DND-41 (cell line): ENCODE data around the gene TFB1M.

Source experiments
- ATAC-seq: fragments of 200-7000 bp; cut with Tn5 transposase; 3 replicates; pipeline ENCODE4 v1.9.1; 2021; ENCODE audit warnings: low read depth; ENCODE audit not compliant: insufficient read depth
- DNase-seq: peaks from one replicate; pipeline ENCODE4 v3.0.0-alpha.2; 2020
- H2AFZ ChIP-seq: 2 replicates; pipeline ENCODE4 v1.6.0; 2012; ENCODE audit warnings: low read depth, low read length
- H3K27ac ChIP-seq: 2 replicates; pipeline ENCODE4 v1.5.1; 2012; ENCODE audit warnings: low read length, inconsistent platforms
- H3K27me3 ChIP-seq: fragments of 200-600 bp; sonication (generic); 2 replicates; pipeline ENCODE4 v1.6.0; 2012; ENCODE audit warnings: low read length, mild to moderate bottlenecking, inconsistent platforms; ENCODE audit not compliant: insufficient read depth, poor library complexity
- H3K36me3 ChIP-seq: 2 replicates; pipeline ENCODE4 v1.5.1; 2012; ENCODE audit warnings: low read length, inconsistent platforms; ENCODE audit not compliant: insufficient read depth
- H3K4me1 ChIP-seq: 2 replicates; pipeline ENCODE4 v1.5.1; 2012; ENCODE audit warnings: mild to moderate bottlenecking, low read length; ENCODE audit not compliant: insufficient read depth
- H3K4me2 ChIP-seq: 2 replicates; pipeline ENCODE4 v1.6.0; 2012; ENCODE audit warnings: mild to moderate bottlenecking, moderate library complexity, low read length, inconsistent platforms; ENCODE audit not compliant: insufficient read depth
- H3K4me3 ChIP-seq, 2 experiments: fragments of 200-600 bp in 1 of 2; shearing (Covaris generic) in 1 of 2; 2 replicates each; pipeline ENCODE4 v1.5.1; 2012 to 2016; ENCODE audit warnings: inconsistent platforms in 2 of 2, low read length in 2 of 2, mild to moderate bottlenecking in 2 of 2, low read depth in 1 of 2, moderate library complexity in 1 of 2
- H3K79me2 ChIP-seq: 2 replicates; pipeline ENCODE4 v1.6.0; 2012; ENCODE audit warnings: low read length, inconsistent platforms; ENCODE audit not compliant: insufficient read depth
- H3K9ac ChIP-seq: 2 replicates; pipeline ENCODE4 v1.6.0; 2012; ENCODE audit warnings: low read depth, mild to moderate bottlenecking, inconsistent platforms, low read length, moderate library complexity
- H3K9me3 ChIP-seq: 2 replicates; pipeline ENCODE4 v1.5.1; 2012; ENCODE audit warnings: low read length, moderate library complexity, mild to moderate bottlenecking, inconsistent platforms; ENCODE audit not compliant: insufficient read depth, severe bottlenecking
- H4K20me1 ChIP-seq: 2 replicates; pipeline ENCODE4 v1.6.0; 2012; ENCODE audit warnings: low read length; ENCODE audit not compliant: insufficient read depth
- EZH2 ChIP-seq: IDR thresholded peaks from 3 replicates; pipeline ENCODE4 v1.6.1; 2012; ENCODE audit warnings: borderline replicate concordance, low read depth, mild to moderate bottlenecking, moderate library complexity, low read length, inconsistent platforms; ENCODE audit not compliant: severe bottlenecking
- TF ChIP-seq, protein P1 (sequence below): IDR thresholded peaks from 2 replicates; pipeline ENCODE4 v1.5.1; 2012; ENCODE audit warnings: borderline replicate concordance, low read length, moderate library complexity, mild to moderate bottlenecking; ENCODE audit not compliant: poor library complexity, severe bottlenecking; ENCODE audit errors: extremely low read depth

TFB1M gene

DNA sequence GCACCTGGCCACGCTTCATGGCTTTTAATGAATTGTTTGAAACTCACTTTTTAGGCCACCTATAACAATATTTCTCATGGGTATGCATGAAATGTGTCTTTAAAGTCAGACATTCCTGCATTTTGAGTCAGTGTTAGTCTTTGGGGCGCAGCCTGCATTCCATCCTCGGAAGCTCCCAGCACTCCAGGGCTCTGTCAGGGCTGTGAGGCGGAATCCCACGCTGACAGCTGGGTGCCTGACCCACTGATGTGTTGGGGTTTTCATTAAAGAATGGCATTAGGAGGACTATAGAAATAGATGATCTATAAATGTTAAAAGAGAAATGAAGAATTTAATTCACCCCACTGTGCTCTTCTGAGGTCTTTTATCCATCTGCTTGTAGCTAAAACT is 66.7 kb downstream of the TFB1M start:
- TF ChIP-seq EZH2 = no peak
- TF ChIP-seq, protein P1, sequence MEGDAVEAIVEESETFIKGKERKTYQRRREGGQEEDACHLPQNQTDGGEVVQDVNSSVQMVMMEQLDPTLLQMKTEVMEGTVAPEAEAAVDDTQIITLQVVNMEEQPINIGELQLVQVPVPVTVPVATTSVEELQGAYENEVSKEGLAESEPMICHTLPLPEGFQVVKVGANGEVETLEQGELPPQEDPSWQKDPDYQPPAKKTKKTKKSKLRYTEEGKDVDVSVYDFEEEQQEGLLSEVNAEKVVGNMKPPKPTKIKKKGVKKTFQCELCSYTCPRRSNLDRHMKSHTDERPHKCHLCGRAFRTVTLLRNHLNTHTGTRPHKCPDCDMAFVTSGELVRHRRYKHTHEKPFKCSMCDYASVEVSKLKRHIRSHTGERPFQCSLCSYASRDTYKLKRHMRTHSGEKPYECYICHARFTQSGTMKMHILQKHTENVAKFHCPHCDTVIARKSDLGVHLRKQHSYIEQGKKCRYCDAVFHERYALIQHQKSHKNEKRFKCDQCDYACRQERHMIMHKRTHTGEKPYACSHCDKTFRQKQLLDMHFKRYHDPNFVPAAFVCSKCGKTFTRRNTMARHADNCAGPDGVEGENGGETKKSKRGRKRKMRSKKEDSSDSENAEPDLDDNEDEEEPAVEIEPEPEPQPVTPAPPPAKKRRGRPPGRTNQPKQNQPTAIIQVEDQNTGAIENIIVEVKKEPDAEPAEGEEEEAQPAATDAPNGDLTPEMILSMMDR = no peak
- Histone ChIP-seq H3K4me2 (no peak overlapping the region), H3K27me3 (no peaks in the 10 kb centered on the region), H3K4me1 (no peaks in the 10 kb centered on the region), H3K79me2 (no peaks in the 10 kb centered on the region), H4K20me1 (no peaks in the 10 kb centered on the region), H3K9me3 (no peaks in the 10 kb centered on the region), H3K4me3 (no peak overlapping the region), H3K36me3 (peaks cover 26% of the 10 kb centered on the region; the same call in 1 of the 2 replicates), H3K27ac (no peak overlapping the region), H3K9ac (no peak overlapping the region), H2AFZ (no peak overlapping the region)
- ATAC-seq (no peak), DNase-seq (no peak)

DNA sequence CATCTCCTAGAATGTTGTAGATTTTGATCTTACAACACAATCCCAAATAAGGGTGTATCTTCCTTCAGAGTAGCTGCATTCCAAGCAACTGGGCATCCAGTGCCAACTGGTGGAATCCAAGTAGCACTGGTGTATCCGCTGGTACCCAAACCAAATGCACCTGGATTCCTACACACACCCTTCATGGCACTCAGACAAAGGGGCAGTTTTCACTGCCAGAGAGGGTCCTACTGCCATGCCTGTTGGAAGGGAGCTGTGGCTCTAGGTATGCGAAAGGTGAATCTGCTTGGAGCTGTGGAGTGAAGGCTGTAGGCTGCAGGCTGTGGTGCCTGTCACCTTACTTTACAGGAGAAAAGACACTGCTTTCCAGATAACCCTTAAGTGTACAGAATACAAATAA is 67.5 kb downstream of the TFB1M start:
- peaks cover 19% of the 10 kb centered on the region; the same call in 1 of the 2 replicates for H3K36me3 ChIP-seq
- ATAC-seq = no peak

DNA sequence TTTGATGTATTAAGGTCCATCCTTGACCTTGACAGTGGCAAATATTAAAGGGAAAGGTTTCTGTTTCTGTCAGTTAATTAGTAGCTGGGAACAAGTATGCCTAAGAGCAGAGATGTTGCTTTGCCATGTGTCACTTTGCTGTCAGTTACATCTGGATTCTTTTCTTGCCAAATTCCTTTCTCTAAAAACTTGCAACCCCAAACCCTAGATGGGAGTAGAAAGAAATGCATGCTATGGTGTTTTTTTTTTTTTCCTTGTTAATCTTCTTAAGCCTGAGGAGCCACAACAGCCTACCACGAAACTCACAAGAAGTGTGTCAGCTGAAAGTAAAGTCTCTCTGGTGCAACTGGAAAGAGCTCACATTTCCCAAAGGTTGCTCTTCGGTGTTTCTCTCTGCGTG is 68.5 kb downstream of the TFB1M start:
- DNase-seq (no peak), ATAC-seq (no peak)
- H3K36me3 ChIP-seq = peaks cover 17% of the 10 kb centered on the region; the same call in 1 of the 2 replicates
- H3K4me3 ChIP-seq = no peak overlapping the region
- no peak overlapping the region for H3K27ac ChIP-seq
- no peaks in the 10 kb centered on the region for H3K79me2 ChIP-seq
- no peaks in the 10 kb centered on the region for H3K4me1 ChIP-seq
- no peak overlapping the region for H2AFZ ChIP-seq
- H3K4me2 ChIP-seq = no peak overlapping the region
- H3K27me3 ChIP-seq = no peaks in the 10 kb centered on the region
- no peaks in the 10 kb centered on the region for H4K20me1 ChIP-seq
- TF ChIP-seq, protein P1 = no peak
- TF ChIP-seq EZH2 = no peak
- no peak overlapping the region for H3K9ac ChIP-seq
- no peaks in the 10 kb centered on the region for H3K9me3 ChIP-seq

More for the DNA sequence above, 67.5 kb downstream of the TFB1M start:
- no peak overlapping the region for H3K27ac ChIP-seq
- no peaks in the 10 kb centered on the region for H4K20me1 ChIP-seq
- no peak overlapping the region for H3K4me2 ChIP-seq
- no peak overlapping the region for H3K9ac ChIP-seq
- no peaks in the 10 kb centered on the region for H3K79me2 ChIP-seq
- no peak overlapping the region for H2AFZ ChIP-seq
- no peaks in the 10 kb centered on the region for H3K4me1 ChIP-seq
- no peaks in the 10 kb centered on the region for H3K9me3 ChIP-seq
- DNase-seq = no peak
- H3K27me3 ChIP-seq = no peaks in the 10 kb centered on the region
- no peak overlapping the region for H3K4me3 ChIP-seq
- TF ChIP-seq, protein P1 = no peak
- no peak for TF ChIP-seq EZH2

- Histone ChIP-seq H3K79me2 (no peaks in the 10 kb centered on the region), H3K36me3 (peaks cover 13% of the 10 kb centered on the region; the same call in 1 of the 2 replicates), H4K20me1 (no peaks in the 10 kb centered on the region), H3K4me2 (no peak overlapping the region), H3K9ac (no peak overlapping the region), H3K4me1 (no peaks in the 10 kb centered on the region), H3K27me3 (no peaks in the 10 kb centered on the region), H3K27ac (no peak overlapping the region), H3K4me3 (no peak overlapping the region), H3K9me3 (no peaks in the 10 kb centered on the region), H2AFZ (no peak overlapping the region)
- ATAC-seq = no peak
- DNase-seq = no peak
- TF ChIP-seq, protein P1 = no peak
- no peak for TF ChIP-seq EZH2
These were observed 69.1 kb downstream of the TFB1M start for GRCh38 chr6:155245193-155245592.
